Measurements from ENCODE around the gene JMY.

GRCh38 chr5:79284846-79285245, 48.9 kb downstream of the JMY start:
- TF ChIP-seq CTCF (conservative IDR thresholded peaks at IDR 0.05; ENCODE audit: low read depth, low read length) (no peak), EZH2 (IDR thresholded peaks at IDR 0.05; ENCODE audit: borderline replicate concordance, low read depth, low read length, poor library complexity, severe bottlenecking) (no peak)

Data from A673 (cell line).